ENCODE data around the gene TRUB1. TPM values are rescaled to one million over a fixed set of nuclear protein-coding genes. Genes with fewer than 3 reads are reported as not detected.

The TRUB1 gene
- total RNA-seq, 1 experiment from 2014 or later: 30.9 TPM

- no peak for TF ChIP-seq CTCF (IDR thresholded peaks at IDR 0.05; ENCODE audit: unreplicated experiment)
- Mint-ChIP-seq H3K4me3 (ENCODE audit: low read depth, unreplicated experiment) (no peak overlapping the region), H3K4me1 (ENCODE audit: low read depth, unreplicated experiment) (no peaks in the 10 kb centered on the region), H3K36me3 (ENCODE audit: insufficient read depth, unreplicated experiment) (peaks cover 4% of the 10 kb centered on the region), H3K27me3 (ENCODE audit: unreplicated experiment) (peaks cover 8% of the 10 kb centered on the region), H3K27ac (ENCODE audit: unreplicated experiment) (no peak overlapping the region), H3K9me3 (ENCODE audit: low read depth, unreplicated experiment) (no peaks in the 10 kb centered on the region)
- no TSS peak for BruUV-seq (replicated peaks)
- intact Hi-C loops (cut with micrococcal nuclease; ENCODE audit: unreplicated experiment): no loop called here
- CTCF ChIA-PET: no interaction called here
- DNase-seq: no peak
These were observed 65.4 kb downstream of the TRUB1 start for GRCh38 chr10:115003396-115003795.

- Mint-ChIP-seq H3K4me3 (ENCODE audit: low read depth, unreplicated experiment) (no peak overlapping the region), H3K27me3 (ENCODE audit: unreplicated experiment) (peaks cover 17% of the 10 kb centered on the region), H3K36me3 (ENCODE audit: insufficient read depth, unreplicated experiment) (peaks cover 4% of the 10 kb centered on the region), H3K9me3 (ENCODE audit: low read depth, unreplicated experiment) (no peaks in the 10 kb centered on the region), H3K27ac (ENCODE audit: unreplicated experiment) (no peak overlapping the region), H3K4me1 (ENCODE audit: low read depth, unreplicated experiment) (no peaks in the 10 kb centered on the region)
- CTCF ChIA-PET: no interaction called here
- DNase-seq: no peak
- no peak for TF ChIP-seq CTCF (IDR thresholded peaks at IDR 0.05; ENCODE audit: unreplicated experiment)
- intact Hi-C loops (cut with micrococcal nuclease; ENCODE audit: unreplicated experiment): no loop called here
- BruUV-seq (replicated peaks): no TSS peak
These were observed 66.4 kb downstream of the TRUB1 start for GRCh38 chr10:115004236-115004862.

GRCh38 chr10:115005771-115006170 lies 67.8 kb downstream of the TRUB1 start:
- CTCF ChIA-PET: no interaction called here
- no TSS peak for BruUV-seq (replicated peaks)
- intact Hi-C loops (cut with micrococcal nuclease; ENCODE audit: unreplicated experiment): no loop called here
- Mint-ChIP-seq H3K9me3 (ENCODE audit: low read depth, unreplicated experiment) (no peaks in the 10 kb centered on the region), H3K36me3 (ENCODE audit: insufficient read depth, unreplicated experiment) (no peaks in the 10 kb centered on the region), H3K27me3 (ENCODE audit: unreplicated experiment) (peaks cover 23% of the 10 kb centered on the region), H3K4me3 (ENCODE audit: low read depth, unreplicated experiment) (no peak overlapping the region), H3K4me1 (ENCODE audit: low read depth, unreplicated experiment) (no peaks in the 10 kb centered on the region), H3K27ac (ENCODE audit: unreplicated experiment) (no peak overlapping the region)
- DNase-seq: no peak
- no peak for TF ChIP-seq CTCF (IDR thresholded peaks at IDR 0.05; ENCODE audit: unreplicated experiment)

- H3K27me3 Mint-ChIP-seq (ENCODE audit: unreplicated experiment): peaks cover 15% of the 10 kb centered on the region
- H3K4me1 Mint-ChIP-seq (ENCODE audit: low read depth, unreplicated experiment): no peaks in the 10 kb centered on the region
- BruUV-seq (replicated peaks): no TSS peak
- H3K4me3 Mint-ChIP-seq (ENCODE audit: low read depth, unreplicated experiment): no peak overlapping the region
- DNase-seq: no peak
- intact Hi-C loops (cut with micrococcal nuclease; ENCODE audit: unreplicated experiment): no loop called here
- H3K9me3 Mint-ChIP-seq (ENCODE audit: low read depth, unreplicated experiment): no peaks in the 10 kb centered on the region
- CTCF ChIA-PET: no interaction called here
- H3K36me3 Mint-ChIP-seq (ENCODE audit: insufficient read depth, unreplicated experiment): no peaks in the 10 kb centered on the region
- H3K27ac Mint-ChIP-seq (ENCODE audit: unreplicated experiment): no peak overlapping the region
- no peak for TF ChIP-seq CTCF (IDR thresholded peaks at IDR 0.05; ENCODE audit: unreplicated experiment)
These were observed 80.4 kb downstream of the TRUB1 start for GRCh38 chr10:115018185-115018931.
